GM21786 (cell line): ENCODE results near the gene MCF2L.
"Not testable (repeated sequence)": the region's sequence is repeated elsewhere in the genome, so short reads cannot be mapped to it uniquely, and the experiment has no call there.

ENCODE experiments used
- ATAC-seq: cut with Tn5 transposase; IDR thresholded peaks from one replicate; pipeline ENCODE4 v1.9.1; 2021; ENCODE audit not compliant: unreplicated experiment

MCF2L gene

DNA sequence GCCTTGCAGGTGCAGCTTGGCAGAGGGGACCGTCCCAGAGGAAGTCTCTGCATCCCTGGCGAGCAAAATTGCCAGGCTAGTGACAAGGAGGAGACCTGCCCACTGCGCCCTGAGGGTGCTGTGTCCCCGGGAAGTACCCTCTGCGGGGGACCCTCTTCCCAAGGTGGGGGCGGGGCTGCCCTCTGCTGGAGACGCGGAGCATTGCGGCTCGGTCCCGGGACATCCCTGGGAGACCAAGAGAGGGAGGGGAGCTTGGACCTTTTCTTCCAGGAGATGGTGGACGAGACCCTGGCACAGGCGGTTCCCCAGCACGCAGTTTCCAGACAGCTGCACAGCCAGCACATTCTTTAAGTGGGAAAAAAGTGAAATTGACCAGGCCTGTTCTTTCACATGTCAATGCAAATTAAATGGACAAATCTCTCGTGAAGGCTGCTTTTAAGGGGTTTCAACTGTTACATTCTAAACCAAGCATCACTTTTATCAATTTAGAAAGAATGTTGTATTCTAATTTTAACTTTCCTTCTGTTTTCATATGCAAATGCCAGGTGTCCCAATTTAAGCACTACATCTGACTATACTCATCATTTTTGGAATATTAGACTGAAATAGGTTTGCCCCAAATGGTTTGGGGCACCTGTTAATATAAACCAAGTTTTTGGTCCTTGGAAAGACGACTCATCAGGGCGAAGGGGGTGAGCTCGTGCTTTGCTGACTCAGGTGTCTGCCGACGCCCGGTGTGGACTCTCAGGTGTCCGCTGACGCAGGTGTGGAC lies 60.7 kb downstream of the MCF2L start:
- no peak for ATAC-seq

DNA sequence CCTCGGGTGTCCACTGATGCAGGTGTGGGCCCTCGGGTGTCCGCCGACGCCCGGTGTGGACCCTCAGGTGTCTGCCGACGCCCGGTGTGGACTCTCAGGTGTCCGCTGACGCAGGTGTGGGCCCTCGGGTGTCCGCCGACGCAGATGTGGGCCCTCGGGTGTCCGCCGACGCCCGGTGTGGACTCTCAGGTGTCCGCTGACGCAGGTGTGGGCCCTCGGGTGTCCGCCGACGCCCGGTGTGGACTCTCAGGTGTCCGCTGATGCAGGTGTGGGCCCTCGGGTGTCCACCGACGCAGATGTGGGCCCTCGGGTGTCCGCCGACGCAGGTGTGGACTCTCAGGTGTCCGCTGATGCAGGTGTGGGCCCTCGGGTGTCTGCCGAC lies 61.2 kb downstream of the MCF2L start:
- not testable (repeated sequence) for ATAC-seq

DNA sequence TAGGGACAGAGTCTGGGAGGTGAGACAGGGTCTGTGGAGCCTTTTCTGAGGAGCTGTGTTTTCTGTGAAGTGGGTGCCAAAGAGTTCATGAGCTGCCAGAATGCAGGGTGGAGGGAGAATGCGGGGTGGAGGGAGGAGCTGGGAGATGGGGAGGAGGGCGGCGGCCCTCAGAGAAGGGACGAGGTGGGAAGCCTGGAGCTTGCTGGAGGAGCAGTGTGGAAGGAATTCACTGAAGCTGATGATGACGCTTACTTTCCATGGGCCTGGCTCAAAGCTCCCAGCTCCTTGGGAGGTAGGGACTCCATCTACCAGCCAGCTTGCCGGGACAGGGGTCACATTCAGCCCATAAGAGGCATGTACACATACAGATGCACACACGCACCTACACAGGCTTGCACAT lies 62.5 kb downstream of the MCF2L start:
- no peak for ATAC-seq

DNA sequence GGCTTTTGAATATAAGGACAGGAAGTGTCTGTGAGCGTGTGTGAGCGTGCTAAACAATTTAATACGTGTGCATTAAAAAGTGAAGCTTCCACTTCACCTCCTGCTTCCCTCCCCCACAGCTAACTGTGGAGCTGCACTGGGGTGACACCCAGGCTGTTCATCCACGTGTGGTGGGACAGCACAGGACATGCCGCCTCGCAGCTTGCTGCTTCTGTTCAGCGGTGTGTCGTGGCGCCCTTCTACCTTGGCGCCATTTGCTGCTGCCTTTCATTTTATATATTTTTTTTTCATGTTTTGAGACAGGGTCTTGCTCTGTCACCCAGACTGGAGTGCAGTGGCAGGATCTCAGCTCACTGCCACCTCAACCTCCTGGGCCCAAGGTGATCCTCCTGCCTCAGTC lies 63.3 kb downstream of the MCF2L start:
- ATAC-seq = no peak

DNA sequence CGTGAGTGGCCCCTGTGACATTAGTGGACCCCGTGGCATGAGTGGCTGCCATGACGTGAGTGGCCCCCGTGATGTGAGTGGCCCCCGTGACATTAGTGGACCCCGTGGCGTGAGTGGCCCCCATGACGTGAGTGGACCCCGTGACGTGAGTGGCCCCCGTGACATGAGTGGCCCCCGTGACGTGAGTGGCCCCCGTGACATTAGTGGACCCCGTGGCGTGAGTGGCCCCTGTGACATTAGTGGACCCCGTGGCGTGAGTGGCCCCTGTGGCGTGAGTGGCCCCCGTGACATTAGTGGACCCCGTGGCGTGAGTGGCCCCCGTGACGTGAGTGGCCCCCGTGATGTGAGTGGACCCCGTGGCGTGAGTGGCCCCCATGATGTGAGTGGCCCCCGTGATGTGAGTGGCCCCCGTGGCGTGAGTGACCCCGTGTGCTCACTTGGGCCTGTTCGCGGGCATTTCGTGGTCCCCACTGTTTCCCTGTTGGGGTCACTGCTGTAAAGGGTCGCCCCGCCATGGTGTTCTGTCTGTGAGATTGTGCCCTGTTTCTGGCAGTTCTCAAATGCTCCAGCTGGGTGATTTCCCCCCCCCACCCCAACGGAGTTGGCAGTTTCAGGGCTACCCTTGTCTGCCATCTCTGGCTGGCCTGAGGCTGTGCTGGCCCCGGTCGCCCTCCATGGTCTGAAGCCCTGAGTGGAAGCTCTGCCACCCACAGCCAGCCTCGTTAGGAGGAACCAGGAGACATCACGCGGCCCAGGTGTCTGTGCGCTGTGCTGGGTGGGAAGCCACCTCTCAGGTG lies 64.2 kb downstream of the MCF2L start:
- ATAC-seq = no peak

DNA sequence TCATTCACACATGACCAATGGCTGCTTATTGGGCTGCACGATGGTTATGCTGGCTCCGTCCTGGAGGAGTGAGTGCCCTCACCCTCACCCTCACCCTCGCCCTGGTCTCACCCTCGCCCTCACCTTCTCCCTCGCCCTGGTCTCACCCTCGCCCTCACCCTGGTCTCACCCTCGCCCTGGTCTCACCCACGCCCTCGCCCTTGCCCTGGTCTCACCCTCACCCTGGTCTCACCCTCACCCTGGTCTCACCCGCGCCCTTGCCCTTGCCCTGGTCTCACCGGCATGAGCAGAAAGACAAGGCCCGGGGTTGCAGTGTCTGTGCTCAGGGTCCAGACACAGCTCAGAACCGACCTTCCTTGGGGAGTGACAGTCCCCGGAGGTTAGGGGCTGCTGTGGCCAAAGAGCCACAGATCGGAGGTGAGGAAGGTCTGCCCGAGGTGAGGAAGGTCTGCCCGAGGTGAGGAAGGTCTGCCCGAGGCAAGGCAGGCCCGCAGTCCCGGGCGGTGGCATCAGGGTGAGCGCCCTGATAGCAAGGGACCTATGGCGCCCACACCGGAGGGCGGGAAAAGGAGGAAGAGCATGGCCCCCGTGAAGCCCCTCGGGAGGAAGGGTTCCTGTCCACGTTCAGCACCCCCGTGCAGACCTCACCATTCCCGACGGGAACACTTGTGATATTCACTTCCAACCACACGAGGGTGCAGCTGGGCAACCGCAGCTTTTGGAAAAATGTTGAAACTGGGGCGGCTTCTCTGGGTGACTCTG lies 65.6 kb downstream of the MCF2L start:
- no peak for ATAC-seq

DNA sequence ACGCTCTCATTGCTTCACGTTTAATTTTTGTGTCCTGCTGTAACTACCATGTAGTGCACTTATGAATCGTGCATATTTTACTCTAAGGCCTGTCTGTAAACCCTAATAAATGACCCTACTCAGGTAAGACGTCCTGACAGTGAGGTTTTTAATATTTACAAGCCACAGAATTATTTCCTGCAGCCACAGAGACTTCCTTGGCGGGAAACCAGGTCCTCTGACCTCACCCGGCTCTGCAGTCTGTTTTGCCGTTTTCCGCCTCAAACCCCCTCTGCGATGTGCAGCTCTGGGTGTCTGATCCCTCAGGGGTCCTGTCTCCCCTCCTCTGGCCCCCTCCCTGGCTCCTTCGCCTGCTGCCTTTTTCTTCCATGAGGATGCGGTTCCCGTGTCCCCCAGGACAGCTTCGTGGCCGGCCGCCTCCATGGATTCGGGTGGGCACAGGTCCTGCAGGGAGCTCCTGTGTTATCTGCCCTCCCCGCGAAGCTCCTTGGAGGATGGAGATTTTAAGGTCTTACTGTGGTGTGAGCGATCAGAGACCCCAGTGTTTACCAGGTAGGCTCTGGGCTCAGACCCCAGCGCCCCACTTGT lies 66.3 kb downstream of the MCF2L start:
- no peak for ATAC-seq

DNA sequence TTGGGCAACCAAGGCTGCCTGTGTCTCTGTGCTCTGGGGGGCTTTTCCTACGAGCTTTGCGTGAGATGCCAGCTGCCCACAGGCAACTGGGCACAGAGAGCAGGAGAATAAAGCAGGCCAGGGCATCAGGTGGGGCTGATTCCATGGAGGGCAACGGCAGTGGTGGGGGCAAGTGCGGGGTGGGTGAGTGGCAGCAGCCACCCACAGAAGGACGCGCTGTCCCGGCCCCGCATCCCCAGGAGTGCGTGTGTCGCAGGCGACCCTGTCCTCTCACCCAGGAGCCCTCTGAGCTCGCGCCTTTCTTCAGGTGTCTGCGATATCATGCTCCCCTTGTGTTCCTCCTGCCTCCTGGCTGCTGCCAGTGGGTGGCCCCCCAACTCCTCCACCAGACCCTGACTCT lies 67.4 kb downstream of the MCF2L start:
- no peak for ATAC-seq

DNA sequence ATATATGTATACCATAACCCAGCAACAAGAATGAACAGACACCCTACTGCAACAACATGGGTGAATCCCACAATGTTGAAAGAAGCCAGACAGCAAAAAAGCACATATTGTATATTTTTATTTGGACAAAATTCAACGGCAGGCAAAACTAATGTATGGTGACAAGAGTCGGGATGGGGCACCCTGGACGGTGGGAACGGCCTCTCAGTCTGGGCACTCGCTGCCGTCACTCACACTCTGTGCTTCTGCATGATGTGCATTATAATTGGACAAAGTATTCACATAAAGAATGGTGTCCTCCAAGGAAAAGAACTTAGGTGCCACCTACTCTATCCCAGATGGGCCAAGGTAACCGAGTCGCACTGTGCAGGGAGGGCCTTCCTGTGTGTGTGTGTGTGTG lies 71.0 kb downstream of the MCF2L start:
- no peak for ATAC-seq

DNA sequence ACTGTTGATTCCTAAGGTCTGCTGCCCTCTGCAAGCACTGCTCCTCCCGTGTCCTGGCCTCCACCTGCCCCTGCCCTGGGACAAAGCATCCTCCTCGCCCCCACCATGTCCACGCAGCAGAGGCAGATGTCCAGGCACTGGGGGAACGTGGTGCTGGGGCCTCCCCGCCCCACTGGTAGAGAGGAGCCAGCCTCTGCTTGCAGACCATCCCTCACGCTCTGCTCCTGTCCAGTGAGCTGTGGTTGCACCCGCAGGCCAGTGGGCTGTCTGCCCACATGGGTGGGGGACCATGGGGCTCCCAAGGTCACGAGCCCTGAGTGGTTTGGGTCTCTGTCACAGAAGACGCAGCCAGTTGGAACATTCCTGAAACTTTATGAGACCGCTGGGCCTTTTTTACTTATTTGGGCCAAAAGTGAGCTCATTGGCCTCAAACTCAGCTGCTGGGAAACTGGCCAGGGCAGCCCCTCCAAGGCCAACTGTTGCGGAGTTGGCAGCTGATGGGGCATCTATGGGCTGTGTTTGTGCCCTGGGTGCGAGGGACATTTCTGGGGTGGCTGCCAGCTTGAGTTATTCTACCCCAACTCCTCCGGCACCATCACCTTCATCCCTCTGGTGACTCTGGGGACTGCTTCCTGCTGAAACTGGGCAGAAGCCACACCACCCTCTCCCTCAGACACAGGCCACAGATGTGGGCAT lies 71.7 kb downstream of the MCF2L start:
- no peak for ATAC-seq

DNA sequence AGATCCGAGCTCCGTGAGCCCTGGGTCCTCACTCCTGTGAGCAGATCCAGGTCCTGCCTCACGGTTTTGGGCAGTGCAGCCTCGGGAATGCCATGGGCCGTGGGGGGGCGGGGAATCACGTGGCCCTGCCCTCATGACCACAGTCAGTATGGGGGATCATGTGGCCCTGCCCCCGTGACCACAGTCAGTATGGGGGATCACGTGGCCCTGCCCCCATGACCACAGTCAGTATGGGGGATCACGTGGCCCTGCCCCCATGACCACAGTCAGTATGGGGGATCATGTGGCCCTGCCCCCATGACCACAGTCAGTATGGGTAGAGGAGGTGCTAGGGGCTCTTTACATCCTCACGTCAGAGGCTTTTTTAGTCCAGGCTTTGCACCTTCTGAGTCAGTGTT lies 72.3 kb downstream of the MCF2L start:
- no peak for ATAC-seq

DNA sequence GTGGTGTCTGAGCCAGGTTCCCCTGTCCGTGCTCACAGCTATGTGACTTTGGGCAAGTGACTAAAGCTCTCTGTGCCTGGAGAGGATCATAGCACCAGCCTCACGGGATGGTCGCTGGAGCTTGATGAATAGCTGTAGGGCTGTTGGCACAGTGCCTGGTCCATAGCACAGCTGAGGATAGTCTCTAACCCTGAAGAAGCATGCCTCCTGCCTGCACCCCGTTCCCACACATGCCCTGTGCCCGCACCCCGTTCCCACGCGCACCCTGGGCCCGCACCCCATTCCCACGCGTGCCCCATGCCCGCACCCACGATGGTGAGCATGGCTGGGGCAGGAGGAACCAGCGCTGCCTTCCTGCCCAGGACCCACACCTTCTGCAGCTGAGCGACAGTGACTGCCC lies 72.9 kb downstream of the MCF2L start:
- no peak for ATAC-seq

DNA sequence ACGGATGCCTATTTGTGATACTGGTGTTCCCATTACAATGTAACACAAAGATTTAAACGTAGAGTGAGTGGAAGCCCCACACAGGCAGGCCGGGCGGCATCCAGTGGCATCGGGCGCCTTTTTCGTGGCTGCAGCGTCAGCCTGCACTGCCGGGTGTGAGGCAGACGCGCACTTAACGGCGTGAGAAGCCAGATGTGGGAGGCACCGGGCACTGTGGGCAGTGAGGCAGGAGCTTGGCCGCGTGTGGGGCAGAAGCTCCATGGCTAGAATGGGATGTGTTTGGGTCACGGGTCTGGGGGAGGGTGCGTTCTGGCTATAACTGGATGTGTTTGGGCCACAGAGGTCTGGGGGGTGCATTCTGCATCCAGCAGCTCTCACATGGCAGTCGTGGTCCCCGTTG lies 73.4 kb downstream of the MCF2L start:
- no peak for ATAC-seq

DNA sequence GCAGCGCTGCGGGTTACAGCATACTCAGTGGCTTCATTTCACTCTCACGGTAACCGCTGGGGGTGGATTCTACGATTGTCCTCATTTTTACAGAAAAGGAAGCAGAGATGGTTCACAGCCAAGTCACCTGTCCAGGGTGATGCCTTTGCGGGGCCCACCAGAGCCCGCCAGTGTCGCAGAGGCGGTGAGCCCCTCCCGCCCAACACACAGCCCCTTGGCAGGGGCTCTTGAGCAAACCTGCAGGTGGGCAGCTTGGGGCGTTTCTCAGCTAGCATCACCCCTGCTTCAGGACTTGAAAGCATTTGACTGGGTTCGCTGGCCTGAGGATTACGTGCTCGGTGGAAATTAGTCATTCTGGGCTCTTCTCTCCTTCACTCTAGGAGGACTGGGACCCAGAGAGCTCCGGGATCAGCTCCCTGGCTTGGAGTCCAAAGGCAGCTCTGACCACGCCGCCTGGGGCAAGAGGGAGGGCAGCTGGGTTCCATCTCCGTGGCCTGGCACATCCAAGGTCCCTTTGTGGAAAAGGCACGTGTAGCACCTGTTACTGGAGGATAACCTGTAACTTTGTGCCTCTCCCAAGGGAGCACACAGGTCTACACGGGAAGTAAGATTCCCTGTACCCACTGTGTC lies 74.1 kb downstream of the MCF2L start:
- no peak for ATAC-seq

DNA sequence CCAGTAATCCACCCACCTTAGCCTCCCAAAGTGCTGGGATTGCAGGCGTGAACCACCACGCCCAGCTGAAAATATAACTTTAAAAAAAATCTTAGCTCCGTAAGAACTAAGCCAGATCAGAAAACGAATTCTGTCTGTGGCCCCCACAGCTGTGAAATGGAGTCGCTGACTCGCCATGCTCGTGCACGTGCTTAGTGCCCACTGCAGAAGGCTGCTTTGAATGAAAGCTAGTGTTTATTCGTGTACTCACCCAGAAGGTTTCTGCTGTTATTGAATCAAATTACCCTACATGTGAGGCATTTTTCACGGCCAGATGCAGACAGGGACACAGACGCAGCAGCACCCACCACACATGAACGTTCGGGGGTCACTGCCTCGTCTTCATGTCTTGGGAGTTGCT lies 74.9 kb downstream of the MCF2L start:
- ATAC-seq = no peak

DNA sequence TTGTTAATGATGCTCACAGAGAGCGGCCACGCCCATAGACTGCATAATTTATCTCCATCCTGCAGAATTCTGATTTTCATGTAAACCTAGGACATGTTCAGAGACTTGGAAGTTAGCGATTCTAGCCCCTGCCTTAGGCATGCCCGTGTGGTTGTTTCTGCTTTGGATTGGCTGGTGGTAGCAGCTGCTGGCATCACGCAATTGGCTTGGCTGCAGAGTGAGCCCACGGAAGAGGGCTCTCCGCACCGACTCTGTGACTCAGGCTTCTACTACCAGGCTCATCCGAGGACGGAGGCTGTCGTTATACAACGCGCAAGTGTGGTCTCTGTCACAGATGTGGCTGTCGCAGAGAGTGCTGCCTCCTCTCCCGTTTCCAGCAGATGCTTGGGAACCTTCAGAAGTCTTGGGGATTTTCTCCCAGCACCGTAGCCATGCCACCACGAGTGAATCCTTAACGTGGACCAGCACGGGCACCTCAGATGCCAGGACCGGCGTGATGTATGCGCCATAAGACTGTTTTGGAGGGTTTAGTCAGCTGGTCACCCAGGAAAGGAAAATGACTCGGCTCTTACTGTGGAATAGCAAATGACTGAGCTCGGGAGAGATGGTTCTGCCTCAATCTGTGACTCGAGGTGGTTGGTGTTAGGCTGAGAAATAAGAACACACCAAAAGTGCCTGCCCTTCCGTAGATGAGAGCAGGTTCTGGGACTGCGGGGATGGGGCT lies 75.5 kb downstream of the MCF2L start:
- no peak for ATAC-seq

DNA sequence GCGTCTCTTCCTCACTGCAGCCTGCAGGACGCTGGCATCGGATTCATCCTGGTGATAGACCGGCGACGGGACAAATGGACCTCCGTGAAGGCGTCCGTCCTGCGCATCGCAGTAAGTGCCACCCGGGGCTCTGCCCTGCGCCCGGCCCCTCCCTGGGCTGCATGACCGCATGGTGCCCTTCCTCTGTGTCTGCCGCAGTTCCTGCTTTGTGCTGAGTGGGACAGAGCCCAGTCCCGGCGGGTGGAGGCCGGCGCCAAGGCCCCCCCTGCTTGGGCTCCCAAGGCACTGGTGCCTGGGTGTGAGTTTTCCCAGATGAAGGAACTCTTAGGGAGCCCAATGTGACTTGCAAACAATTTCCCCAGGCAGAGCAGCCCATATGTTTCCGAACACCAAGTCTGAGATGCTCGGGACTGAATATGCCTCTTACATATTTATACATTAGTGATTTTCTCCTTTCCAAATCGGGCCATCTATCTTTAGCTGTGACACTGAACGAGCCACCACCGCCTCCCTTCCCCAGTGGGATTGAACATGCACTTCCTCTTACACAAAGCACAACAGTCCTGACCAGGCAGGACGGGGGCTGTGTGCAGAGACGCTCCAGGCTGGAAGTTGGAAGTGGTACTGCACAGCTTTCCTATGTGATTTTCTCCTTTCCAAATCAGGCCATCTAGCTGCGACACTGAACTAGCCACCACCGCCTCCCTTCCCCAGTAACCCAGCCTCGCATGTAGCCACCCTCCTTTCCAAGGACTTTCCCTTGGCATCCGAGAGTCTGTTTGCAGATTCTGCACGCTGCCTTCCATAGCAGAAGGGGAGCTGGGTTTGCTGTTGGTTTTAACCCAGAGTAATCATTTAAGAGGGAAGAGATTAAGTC lies 76.5 kb downstream of the MCF2L start:
- no peak for ATAC-seq

DNA sequence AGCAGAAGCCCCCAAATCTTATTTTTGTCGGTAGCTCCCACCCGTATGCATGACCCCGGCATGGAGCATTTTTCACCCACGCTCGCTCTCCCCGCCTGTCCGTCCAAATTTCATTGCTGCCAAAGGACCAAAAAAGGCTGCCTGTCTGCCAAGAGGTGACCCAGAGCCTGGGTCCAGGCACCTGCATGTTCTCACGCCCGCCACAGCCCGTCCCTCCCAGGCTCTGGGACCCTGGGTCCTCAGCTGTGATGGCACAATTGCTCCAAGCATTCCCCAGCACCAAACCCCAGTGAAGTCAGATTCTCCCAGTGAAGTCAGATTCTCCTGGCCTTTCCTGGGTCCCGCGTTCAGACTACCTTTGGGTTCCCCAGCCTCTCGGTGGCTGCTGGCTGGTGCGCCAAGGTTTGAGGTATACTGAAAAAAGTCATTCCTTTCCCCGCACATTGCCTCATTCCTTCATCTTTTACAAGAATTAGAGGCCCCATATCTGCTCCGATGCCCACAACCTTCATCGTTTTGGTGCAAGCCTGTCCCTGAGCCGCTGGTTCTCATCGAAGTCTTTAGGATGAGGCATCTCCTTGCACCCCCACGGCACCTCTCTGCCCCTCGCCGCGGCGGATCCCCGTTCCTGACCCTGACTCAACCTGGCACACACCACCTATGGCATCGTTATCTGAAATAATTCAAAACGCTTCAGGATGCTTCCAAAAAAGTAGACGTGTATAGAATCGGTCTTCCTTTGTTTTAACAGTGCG lies 77.3 kb downstream of the MCF2L start:
- no peak for ATAC-seq
